HEK293 (cell line): ENCODE data around the gene MRPS18B.

Experiments used
- CTCF ChIA-PET: fragments of 350-600 bp; formaldehyde crosslinking; extraction: SDS; loops from one replicate; lab custom pipeline; 2021; ENCODE audit warnings: antibody characterized with exemption; lab: Yijun Ruan, JAX
- POLR2A ChIA-PET: fragments of 300-600 bp; formaldehyde crosslinking; extraction: SDS; loops from one replicate; lab custom pipeline; 2020; ENCODE audit warnings: antibody characterized with exemption, inconsistent platforms; lab: Yijun Ruan, JAX
- H3K27ac ChIP-seq: fragments of 200-500 bp; sonication (Bioruptor generic); 2 replicates; pipeline ENCODE4 v1.5.1; 2014; ENCODE audit warnings: low read depth, low read length, control low read depth, inconsistent platforms; ENCODE audit errors: extremely low read depth
- H3K36me3 ChIP-seq, 2 experiments: fragments of 200-500 bp in 1 of 2; sonication (Bioruptor generic) in 1 of 2; 1 replicate in 1 of 2; 2 replicates in 1 of 2; pipeline ENCODE4 v1.5.1; 2014 to 2017; ENCODE audit warnings: inconsistent platforms in 2 of 2, low read length in 2 of 2; ENCODE audit not compliant: control insufficient read depth in 2 of 2, insufficient read depth in 1 of 2
- H3K4me1 ChIP-seq: fragments of 200-500 bp; sonication (Bioruptor generic); 2 replicates; pipeline ENCODE4 v1.5.1; 2014; ENCODE audit warnings: mild to moderate bottlenecking, low read length, inconsistent platforms; ENCODE audit not compliant: control insufficient read depth, insufficient read depth
- H3K4me3 ChIP-seq: 2 replicates; pipeline ENCODE4 v1.5.1; 2011; ENCODE audit warnings: low read depth, mild to moderate bottlenecking, control low read depth, low read length, moderate library complexity
- H3K9me3 ChIP-seq: fragments of 200-500 bp; sonication (Bioruptor generic); 2 replicates; pipeline ENCODE4 v1.5.1; 2014; ENCODE audit warnings: low read depth, low read length, inconsistent platforms; ENCODE audit not compliant: control insufficient read depth, insufficient read depth
- BCL6B ChIP-seq: fragments of 450-650 bp; formaldehyde crosslinking; IDR thresholded peaks from 2 replicates; pipeline ENCODE4 v1.5.1; 2017; ENCODE audit warnings: missing biosample characterization, missing genetic modification characterization
- HOXA7 ChIP-seq: sonication (generic); formaldehyde crosslinking; IDR thresholded peaks from 2 replicates; pipeline ENCODE4 v1.8.1; 2022; ENCODE audit warnings: missing genetic modification reagents, borderline replicate concordance
- OSR2 ChIP-seq: fragments of 450-650 bp; formaldehyde crosslinking; IDR thresholded peaks from 2 replicates; pipeline ENCODE4 v1.5.1; 2016; ENCODE audit warnings: missing biosample characterization, missing genetic modification characterization
- PATZ1 ChIP-seq: fragments of 450-650 bp; formaldehyde crosslinking; IDR thresholded peaks from 2 replicates; pipeline ENCODE4 v1.5.1; 2016; ENCODE audit warnings: missing biosample characterization, missing genetic modification characterization
- PRDM4 ChIP-seq: fragments of 450-650 bp; formaldehyde crosslinking; IDR thresholded peaks from 2 replicates; pipeline ENCODE4 v1.5.1; 2017; ENCODE audit warnings: missing biosample characterization, missing genetic modification characterization
- PRDM6 ChIP-seq: fragments of 450-650 bp; formaldehyde crosslinking; IDR thresholded peaks from 2 replicates; pipeline ENCODE4 v1.5.1; 2017; ENCODE audit warnings: missing biosample characterization, missing genetic modification characterization
- WT1 ChIP-seq: fragments of 450-650 bp; formaldehyde crosslinking; IDR thresholded peaks from 2 replicates; pipeline ENCODE4 v1.5.1; 2016; ENCODE audit warnings: missing biosample characterization, missing genetic modification characterization
- ZBTB44 ChIP-seq: fragments of 450-650 bp; IDR thresholded peaks from 2 replicates; pipeline ENCODE4 v1.5.1; 2018; ENCODE audit warnings: missing biosample characterization, mild to moderate bottlenecking, missing genetic modification characterization
- ZNF114 ChIP-seq: fragments of 450-650 bp; formaldehyde crosslinking; IDR thresholded peaks from 2 replicates; pipeline ENCODE4 v1.5.0; 2017; ENCODE audit warnings: missing biosample characterization, missing genetic modification characterization
- ZNF175 ChIP-seq: fragments of 450-650 bp; formaldehyde crosslinking; IDR thresholded peaks from 2 replicates; pipeline ENCODE4 v1.5.1; 2016; ENCODE audit warnings: missing biosample characterization, missing genetic modification characterization
- ZNF184 ChIP-seq: fragments of 450-650 bp; IDR thresholded peaks from 2 replicates; pipeline ENCODE4 v1.5.1; 2018; ENCODE audit warnings: missing biosample characterization, mild to moderate bottlenecking, missing genetic modification characterization
- ZNF23 ChIP-seq: fragments of 450-650 bp; formaldehyde crosslinking; IDR thresholded peaks from 2 replicates; pipeline ENCODE4 v1.5.1; 2016; ENCODE audit warnings: missing biosample characterization, missing genetic modification characterization, borderline replicate concordance
- ZNF292 ChIP-seq: fragments of 450-650 bp; formaldehyde crosslinking; IDR thresholded peaks from 2 replicates; pipeline ENCODE4 v1.5.1; 2016; ENCODE audit warnings: low read depth, missing biosample characterization, missing genetic modification characterization, borderline replicate concordance
- ZNF311 ChIP-seq: fragments of 450-650 bp; formaldehyde crosslinking; IDR thresholded peaks from 2 replicates; pipeline ENCODE4 v1.5.1; 2017; ENCODE audit warnings: missing biosample characterization, missing genetic modification characterization, borderline replicate concordance
- ZNF600 ChIP-seq: fragments of 450-650 bp; formaldehyde crosslinking; IDR thresholded peaks from 2 replicates; pipeline ENCODE4 v1.5.1; 2016; ENCODE audit warnings: missing biosample characterization, missing genetic modification characterization
- ZNF645 ChIP-seq: fragments of 450-650 bp; formaldehyde crosslinking; IDR thresholded peaks from 2 replicates; pipeline ENCODE4; 2016; ENCODE audit warnings: missing biosample characterization, missing genetic modification characterization
- ZNF660 ChIP-seq: fragments of 450-650 bp; IDR thresholded peaks from 2 replicates; pipeline ENCODE4 v1.5.1; 2018; ENCODE audit warnings: missing biosample characterization, mild to moderate bottlenecking, missing genetic modification characterization
- ZNF664 ChIP-seq: fragments of 450-650 bp; formaldehyde crosslinking; IDR thresholded peaks from 2 replicates; pipeline ENCODE4 v1.5.1; 2016; ENCODE audit warnings: missing biosample characterization, missing genetic modification characterization
- ZNF670 ChIP-seq: fragments of 450-650 bp; formaldehyde crosslinking; IDR thresholded peaks from 2 replicates; pipeline ENCODE4 v1.5.1; 2016; ENCODE audit warnings: missing biosample characterization, missing genetic modification characterization, low read depth
- ZNF692 ChIP-seq: fragments of 450-650 bp; formaldehyde crosslinking; IDR thresholded peaks from 2 replicates; pipeline ENCODE4 v1.5.1; 2016; ENCODE audit warnings: missing biosample characterization, missing genetic modification characterization
- ZSCAN18 ChIP-seq: fragments of 450-650 bp; formaldehyde crosslinking; IDR thresholded peaks from 2 replicates; pipeline ENCODE4 v1.5.1; 2016; ENCODE audit warnings: missing biosample characterization, missing genetic modification characterization

Gene MRPS18B

GRCh38 chr6:30614843-30615218 is 2.8 kb upstream of the MRPS18B start (continued):
- TF ChIP-seq ZNF645 (tag by site-specific recombination) (no peak), ZNF23 (tag by site-specific recombination) (no peak), WT1 (no peak), BCL6B (tag by site-specific recombination) (no peak)

GRCh38 chr6:30615219-30615957 is 2.3 kb upstream of the MRPS18B start:
- Histone ChIP-seq H3K4me1 (peaks cover 18% of the 10 kb centered on the region), H3K27ac (peak overlapping the region; percentile 65), H3K9me3 (no peaks in the 10 kb centered on the region), H3K4me3 (peak overlapping the region; percentile 74), H3K36me3 (peaks cover 4 to 37% of the 10 kb centered on the region in 2 experiments; a peak in 2 of 3 replicates)
- POLR2A ChIA-PET: interaction anchor here (0.6 to 4.8 kb wide), 52 partner anchors 8 to 515 kb away, joined by 3 to 197 read pairs (median 5); partner anchors contain the start of genes ABCF1, ATAT1, C6orf136 and DDR1
- CTCF ChIA-PET: interaction anchor here (0.6 to 3.2 kb wide), 10 partner anchors 16 to 130 kb away, joined by 3 to 16 read pairs (median 3); partner anchors contain the start of gene DHX16
- TF ChIP-seq PATZ1 (peak; percentile 93), ZNF184 (0 out of 2 replicates have a peak, but pooled peaks have one; percentile 5), PRDM6 (no peak; the same call in none of the 2 replicates), ZNF175 (tag by site-specific recombination) (no peak), ZNF600 (tag by site-specific recombination) (peak; percentile 10; the same call in 1 of the 2 replicates), ZNF664 (tag by site-specific recombination) (no peak), ZNF292 (tag by site-specific recombination) (no peak), ZSCAN18 (tag by site-specific recombination) (no peak), ZNF692 (tag by site-specific recombination) (peak; percentile 55), PRDM4 (tag by site-specific recombination) (no peak), ZBTB44 (tag by site-specific recombination) (no peak), ZNF311 (tag by site-specific recombination) (no peak), ZNF670 (tag by site-specific recombination) (no peak), HOXA7 (CRISPR knock-in tag) (no peak), ZNF114 (tag by site-specific recombination) (no peak), ZNF660 (peak; percentile 13; the same call in 1 of the 2 replicates), OSR2 (tag by site-specific recombination) (no peak)
